Adrenal gland (tissue), 5 donors: ENCODE results near the gene UACA.

Source experiments
- CTCF ChIP-seq, 6 experiments: fragments of 450-650 bp in 4 of 6; fragments of 200-600 bp in 2 of 6; sonication (generic) in 1 of 6; IDR thresholded peaks; 1 replicate in 5 of 6; 2 replicates in 1 of 6; pipeline versions ENCODE4 v1.5.1 to v1.8.0; 2016 to 2021; ENCODE audit warnings: antibody characterized with exemption in 6 of 6, mild to moderate bottlenecking in 2 of 6, moderate library complexity in 1 of 6
- POLR2A ChIP-seq, 2 donors: fragments of 450-650 bp; IDR thresholded peaks; one replicate each; pipeline ENCODE4 v1.6.1; 2017; ENCODE audit warnings: antibody characterized with exemption in 2 of 2, mild to moderate bottlenecking in 2 of 2, moderate library complexity in 1 of 2
- donor health status: DM: no; HTN: no; CAD: no.

- TF ChIP-seq POLR2A (IDR thresholded peaks at IDR 0.05), result no peak
- TF ChIP-seq CTCF (IDR thresholded peaks at IDR 0.05), result no peak
These were observed 153.5 kb downstream of the UACA start for GRCh38 chr15:70609889-70610288.
